A549 (cell line): ENCODE data around the gene VWA8.

ENCODE experiments used
- CTCF ChIP-seq: fragments of >200 bp; sonication (Bioruptor Twin); formaldehyde crosslinking; IDR thresholded peaks from 3 replicates; pipeline ENCODE4 v1.5.1; 2016
- EP300 ChIP-seq, 2 experiments: fragments of >200 bp; sonication (Bioruptor Twin); formaldehyde crosslinking; IDR thresholded peaks; 2 replicates in 1 of 2; 3 replicates in 1 of 2; pipeline ENCODE4 v1.6.1; 2016 to 2017
- FOSL2 ChIP-seq, 2 experiments: fragments of 450-650 bp in 1 of 2; fragments of >200 bp in 1 of 2; sonication (Bioruptor Twin) in 1 of 2; formaldehyde crosslinking; IDR thresholded peaks; 2 replicates each; pipeline versions ENCODE4 v1.5.0 to v1.6.1; 2016 to 2020; ENCODE audit warnings: mild to moderate bottlenecking in 1 of 2, moderate library complexity in 1 of 2
- HDAC2 ChIP-seq: fragments of 200-600 bp; sonication (generic); IDR thresholded peaks from 2 replicates; pipeline ENCODE4 v1.6.1; 2016
- JUN ChIP-seq, 2 experiments: fragments of >200 bp; sonication (Bioruptor Twin); formaldehyde crosslinking; IDR thresholded peaks; 2 replicates in 1 of 2; 3 replicates in 1 of 2; pipeline ENCODE4 v1.6.1; 2016 to 2017
- KDM1A ChIP-seq: fragments of 200-600 bp; sonication (generic); IDR thresholded peaks from 2 replicates; pipeline ENCODE4 v1.6.1; 2016; ENCODE audit warnings: low read depth, mild to moderate bottlenecking
- NR3C1 ChIP-seq: fragments of >200 bp; sonication (Bioruptor Twin); formaldehyde crosslinking; IDR thresholded peaks from 3 replicates; pipeline ENCODE4 v1.6.1; 2017
- POLR2A ChIP-seq: IDR thresholded peaks from 2 replicates; pipeline ENCODE4 v1.6.1; 2012; ENCODE audit warnings: mild to moderate bottlenecking, low read length
- RAD21 ChIP-seq, 2 experiments: fragments of >200 bp in 1 of 2; sonication (Bioruptor Twin) in 1 of 2; formaldehyde crosslinking in 1 of 2; IDR thresholded peaks in 1 of 2; conservative IDR thresholded peaks in 1 of 2; 2 replicates in 1 of 2; 3 replicates in 1 of 2; pipeline ENCODE4 v1.6.1; 2012 to 2018; ENCODE audit warnings: inconsistent platforms in 1 of 2
- REST ChIP-seq: fragments of 200-600 bp; sonication (generic); IDR thresholded peaks from 2 replicates; pipeline ENCODE4 v1.6.1; 2016; ENCODE audit warnings: antibody characterized with exemption, mild to moderate bottlenecking, moderate library complexity

DNA sequence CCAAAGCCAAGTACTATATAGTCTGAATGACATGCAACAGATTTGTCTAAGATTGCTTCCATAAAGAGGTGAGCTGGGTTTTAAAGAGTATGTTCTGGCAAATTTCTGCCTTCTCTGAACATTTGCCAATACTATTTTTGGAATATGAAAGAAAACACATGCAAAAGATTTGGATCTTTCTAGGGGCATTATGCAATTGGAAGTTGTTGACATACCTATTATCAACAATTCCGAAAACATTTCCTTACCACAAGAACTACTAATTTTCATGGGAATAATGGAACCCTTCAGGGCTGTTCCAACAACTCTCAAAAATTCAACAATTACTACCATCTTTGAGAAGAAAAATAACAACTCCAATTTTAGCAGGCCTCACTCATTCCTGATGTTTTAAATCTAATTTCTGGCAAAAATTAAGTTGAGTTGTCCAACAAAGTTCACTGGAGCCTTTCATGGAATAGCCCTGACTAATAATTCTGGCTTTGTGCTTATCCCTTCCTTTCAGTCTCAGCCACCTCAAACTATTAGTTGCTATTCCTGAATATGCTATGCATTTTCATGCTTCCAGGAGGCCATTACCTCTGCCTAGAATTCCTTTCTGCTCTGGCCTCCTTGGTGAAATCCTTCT lies 253.6 kb downstream of the VWA8 start:
- TF ChIP-seq FOSL2 (IDR thresholded peaks at IDR 0.05) = no peak
- no peak for TF ChIP-seq FOSL2 (CRISPR knock-in tag; IDR thresholded peaks at IDR 0.05)
- no peak for TF ChIP-seq JUN (IDR thresholded peaks at IDR 0.05)
- no peak for TF ChIP-seq HDAC2
- no peak for TF ChIP-seq REST
- TF ChIP-seq CTCF = no peak
- no peak for TF ChIP-seq RAD21 (conservative IDR thresholded peaks at IDR 0.05 in 1 of 2, IDR thresholded peaks at IDR 0.05 in 1 of 2)
- no peak for TF ChIP-seq POLR2A
- no peak for TF ChIP-seq KDM1A
- TF ChIP-seq NR3C1 = no peak
- TF ChIP-seq EP300 (IDR thresholded peaks at IDR 0.05) = no peak
